DMS153 (cell line): ENCODE results near the gene C5orf24.
A peak's percentile ranks its signal among the peaks of the same experiment; 100 is the strongest.
"Not testable (repeated sequence)": the region's sequence is repeated elsewhere in the genome, so short reads cannot be mapped to it uniquely, and the experiment has no call there.

Experiments used
- DNase-seq: peaks from one replicate; lab custom pipeline; 2025; lab: John Stamatoyannopoulos, UW

C5orf24 gene

GRCh38 chr5:134857401-134857800 is 11.6 kb downstream of the C5orf24 start:
- no peak for DNase-seq

- DNase-seq, result no peak
These were observed 18.9 kb downstream of the C5orf24 start for GRCh38 chr5:134864707-134865106.

GRCh38 chr5:134873494-134873893 is 27.7 kb downstream of the C5orf24 start:
- DNase-seq, result no peak

- peak; percentile 14 for DNase-seq
These were observed 28.4 kb downstream of the C5orf24 start, which contains the start of gene TXNDC15 for GRCh38 chr5:134873987-134874830. Gene TXNDC15 (plus strand): TSS chr5:134874371. CDS start chr5:134874428, 57 bp downstream.

GRCh38 chr5:134874831-134875655 is 29.3 kb downstream of the C5orf24 start:
- DNase-seq, result no peak

GRCh38 chr5:134877159-134877558 is 31.4 kb downstream of the C5orf24 start:
- no peak for DNase-seq

- no peak for DNase-seq
These were observed 32.6 kb downstream of the C5orf24 start for GRCh38 chr5:134878403-134878802.

GRCh38 chr5:134879456-134879855 is 33.7 kb downstream of the C5orf24 start:
- DNase-seq, result no peak

- DNase-seq, result not testable (repeated sequence)
These were observed 35.2 kb downstream of the C5orf24 start for GRCh38 chr5:134880937-134881336.

- DNase-seq, result not testable (repeated sequence)
These were observed 35.9 kb downstream of the C5orf24 start for GRCh38 chr5:134881711-134882110.

- DNase-seq, result no peak
These were observed 41.9 kb downstream of the C5orf24 start for GRCh38 chr5:134887593-134888159.

- DNase-seq, result no peak
These were observed 43.6 kb downstream of the C5orf24 start for GRCh38 chr5:134889335-134889734.

- no peak for DNase-seq
These were observed 45.7 kb downstream of the C5orf24 start for GRCh38 chr5:134891473-134891872.

- no peak for DNase-seq
These were observed 46.5 kb downstream of the C5orf24 start for GRCh38 chr5:134892282-134892681.

- no peak for DNase-seq
These were observed 47.2 kb downstream of the C5orf24 start for GRCh38 chr5:134892926-134893325.

GRCh38 chr5:134893748-134894505 is 48.2 kb downstream of the C5orf24 start:
- DNase-seq, result no peak

GRCh38 chr5:134902071-134902801 is 56.5 kb downstream of the C5orf24 start:
- DNase-seq, result no peak

- peak; percentile 67 for DNase-seq
These were observed 59.0 kb downstream of the C5orf24 start, which contains the start of gene PCBD2 for GRCh38 chr5:134904610-134905245. Gene PCBD2 (plus strand): TSS chr5:134905131. CDS start chr5:134905140, 9 bp downstream.

GRCh38 chr5:134905246-134905996 is 59.7 kb downstream of the C5orf24 start:
- DNase-seq, result peak; percentile 30

GRCh38 chr5:134906811-134907210 is 61.0 kb downstream of the C5orf24 start:
- DNase-seq, result no peak
